H1 (cell line): ENCODE measurements around the gene CCDC74A. TPM values are rescaled to one million over a fixed set of nuclear protein-coding genes. Genes with fewer than 3 reads are reported as not detected.
"Not testable (repeated sequence)": the region's sequence is repeated elsewhere in the genome, so short reads cannot be mapped to it uniquely, and the experiment has no call there.

Source experiments
- CTCF ChIA-PET: fragments of 300-600 bp; sonication (Branson Sonifier 250); formaldehyde crosslinking; loops from one replicate; lab custom pipeline; 2021; ENCODE audit not compliant: partially characterized antibody; lab: Charles Lee
- POLR2A ChIA-PET: fragments of 300-600 bp; sonication (Branson Sonifier 250); formaldehyde crosslinking; loops from one replicate; lab custom pipeline; 2021; ENCODE audit warnings: inconsistent platforms; ENCODE audit not compliant: partially characterized antibody; lab: Charles Lee
- DNase-seq, 2 experiments: peaks; one replicate each; pipeline versions ENCODE4 v3.0.0 to v3.0.0-alpha.2; 2010 to 2022; ENCODE audit warnings: low spot score in 2 of 2, low read depth in 1 of 2, mixed read lengths in 1 of 2
- FAIRE-seq: peaks from 2 replicates; lab custom pipeline; 2011; peaks lifted over from hg19 to GRCh38; lab: Jason Lieb, UNC
- H2AFZ ChIP-seq: 2 replicates; pipeline ENCODE4 v1.8.1; 2012; ENCODE audit warnings: low read length, inconsistent platforms
- H2AK5ac ChIP-seq: 2 replicates; pipeline ENCODE4 v1.6.1; 2013; ENCODE audit warnings: low read depth, low read length
- H2BK120ac ChIP-seq: replicated peaks from 2 replicates; pipeline ENCODE3; 2013; ENCODE audit warnings: low read depth, low read length, inconsistent platforms
- H2BK12ac ChIP-seq: 2 replicates; pipeline ENCODE4 v1.6.1; 2013; ENCODE audit warnings: low read depth, low read length
- H2BK15ac ChIP-seq: 2 replicates; pipeline ENCODE4 v1.6.1; 2013; ENCODE audit warnings: low read length
- H2BK20ac ChIP-seq: 2 replicates; pipeline ENCODE4 v1.6.1; 2013; ENCODE audit warnings: low read length
- H2BK5ac ChIP-seq: 2 replicates; pipeline ENCODE4 v1.6.1; 2013; ENCODE audit warnings: low read depth, low read length
- H3K14ac ChIP-seq: 2 replicates; pipeline ENCODE4 v1.6.1; 2013; ENCODE audit warnings: inconsistent platforms; ENCODE audit not compliant: insufficient read length
- H3K18ac ChIP-seq: 2 replicates; pipeline ENCODE4 v1.6.1; 2013; ENCODE audit warnings: low read length; ENCODE audit errors: extremely low read depth
- H3K23ac ChIP-seq: 2 replicates; pipeline ENCODE4 v1.6.1; 2013; ENCODE audit warnings: inconsistent platforms; ENCODE audit not compliant: insufficient read length
- H3K23me2 ChIP-seq: 2 replicates; pipeline ENCODE4 v1.6.1; 2013; ENCODE audit warnings: low read depth, low read length
- H3K27ac ChIP-seq: 2 replicates; pipeline ENCODE4 v1.6.1; 2011; ENCODE audit warnings: low read depth, low read length, inconsistent platforms
- H3K27me3 ChIP-seq, 4 experiments: replicated peaks in 1 of 4; 1 replicate in 1 of 4; 2 replicates in 3 of 4; pipeline versions ENCODE4 v1.6.1 to v1.8.1; 2011 to 2013; ENCODE audit warnings: low read length in 3 of 4, mild to moderate bottlenecking in 3 of 4, inconsistent platforms in 2 of 4, mixed read lengths in 2 of 4, moderate library complexity in 1 of 4; ENCODE audit not compliant: control insufficient read depth in 3 of 4, insufficient read depth in 3 of 4; ENCODE audit errors: extremely low read depth in 1 of 4
- H3K36me3 ChIP-seq, 4 experiments: 2 replicates each; pipeline versions ENCODE4 v1.6.1 to v1.8.1; 2011 to 2013; ENCODE audit warnings: mild to moderate bottlenecking in 4 of 4, low read length in 3 of 4, moderate library complexity in 2 of 4, control low read depth in 1 of 4, inconsistent platforms in 1 of 4; ENCODE audit not compliant: insufficient read depth in 4 of 4, control insufficient read depth in 2 of 4
- H3K4ac ChIP-seq: replicated peaks from 2 replicates; pipeline ENCODE3; 2013; ENCODE audit warnings: low read length, low read depth, mixed read lengths, inconsistent platforms; ENCODE audit not compliant: insufficient read length
- H3K4me1 ChIP-seq, 4 experiments: replicated peaks in 1 of 4; 1 replicate in 1 of 4; 2 replicates in 3 of 4; pipeline versions ENCODE4 v1.6.1 to v1.8.1; 2011 to 2013; ENCODE audit warnings: low read length in 3 of 4, inconsistent platforms in 2 of 4, mixed read lengths in 1 of 4; ENCODE audit not compliant: insufficient read depth in 4 of 4, control insufficient read depth in 3 of 4
- H3K4me2 ChIP-seq, 2 experiments: 2 replicates each; pipeline versions ENCODE4 v1.6.1 to v1.8.1; 2011 to 2013; ENCODE audit warnings: low read depth in 2 of 2, low read length in 2 of 2, control low read depth in 1 of 2, inconsistent platforms in 1 of 2, mild to moderate bottlenecking in 1 of 2; ENCODE audit not compliant: insufficient read depth in 1 of 2
- H3K4me3 ChIP-seq, 4 experiments: fragments of 200-600, 300-600 bp in 1 of 4; sonication (generic), shearing (Covaris generic), sonication (Bioruptor Twin) in 1 of 4; 2 replicates each; pipeline versions ENCODE4 v1.5.1 to v1.8.1; 2011 to 2016; ENCODE audit warnings: low read length in 4 of 4, low read depth in 3 of 4, control low read depth in 2 of 4, inconsistent platforms in 2 of 4, mild to moderate bottlenecking in 2 of 4, mixed read lengths in 1 of 4, moderate library complexity in 1 of 4; ENCODE audit not compliant: insufficient read depth in 2 of 4; ENCODE audit errors: extremely low read depth in 1 of 4
- H3K56ac ChIP-seq: replicated peaks from 2 replicates; pipeline ENCODE3; 2013; ENCODE audit warnings: low read depth, mild to moderate bottlenecking, mixed read lengths, low read length, inconsistent platforms; ENCODE audit not compliant: insufficient read length
- H3K79me1 ChIP-seq: 2 replicates; pipeline ENCODE4 v1.6.1; 2013; ENCODE audit warnings: low read depth, low read length, control low read depth
- H3K79me2 ChIP-seq, 2 experiments: 2 replicates each; pipeline versions ENCODE4 v1.6.1 to v1.8.1; 2012 to 2013; ENCODE audit warnings: low read length in 2 of 2, mild to moderate bottlenecking in 2 of 2, inconsistent platforms in 1 of 2; ENCODE audit not compliant: insufficient read depth in 2 of 2, control insufficient read depth in 1 of 2
- H3K9ac ChIP-seq, 4 experiments: replicated peaks in 1 of 4; 1 replicate in 1 of 4; 2 replicates in 3 of 4; pipeline versions ENCODE4 v1.6.1 to v1.8.1; 2011 to 2013; ENCODE audit warnings: low read depth in 3 of 4, low read length in 3 of 4, control low read depth in 2 of 4, mild to moderate bottlenecking in 2 of 4, moderate library complexity in 2 of 4, inconsistent platforms in 1 of 4; ENCODE audit errors: extremely low read depth in 1 of 4
- H3K9me3 ChIP-seq, 2 experiments: 2 replicates each; pipeline versions ENCODE4 v1.6.1 to v1.8.1; 2012 to 2013; ENCODE audit warnings: mild to moderate bottlenecking in 2 of 2, moderate library complexity in 2 of 2, control low read depth in 1 of 2, inconsistent platforms in 1 of 2, low read depth in 1 of 2, low read length in 1 of 2, mixed read lengths in 1 of 2; ENCODE audit not compliant: insufficient read depth in 2 of 2
- H4K20me1 ChIP-seq, 2 experiments: replicated peaks in 1 of 2; 2 replicates each; pipeline versions ENCODE3 to v1.8.1; 2011 to 2013; ENCODE audit warnings: inconsistent platforms in 2 of 2, low read length in 2 of 2, mild to moderate bottlenecking in 1 of 2; ENCODE audit not compliant: insufficient read depth in 2 of 2, control insufficient read depth in 1 of 2
- H4K5ac ChIP-seq: 2 replicates; pipeline ENCODE4 v1.6.1; 2013; ENCODE audit warnings: low read length, low read depth, mixed read lengths, inconsistent platforms; ENCODE audit not compliant: insufficient read length
- H4K8ac ChIP-seq: 2 replicates; pipeline ENCODE4 v1.8.0; 2013; ENCODE audit warnings: mild to moderate bottlenecking, moderate library complexity, low read length, inconsistent platforms; ENCODE audit not compliant: insufficient read depth; ENCODE audit errors: extremely low read depth
- H4K91ac ChIP-seq: replicated peaks from 2 replicates; pipeline ENCODE3; 2013; ENCODE audit warnings: low read length, mixed read lengths, inconsistent platforms; ENCODE audit not compliant: insufficient read length
- JUND ChIP-seq: IDR thresholded peaks from 2 replicates; pipeline ENCODE4 v1.6.1; 2011; ENCODE audit warnings: mild to moderate bottlenecking, improper control_type of control experiment, low read length
- KDM4A ChIP-seq: IDR thresholded peaks from one replicate; pipeline ENCODE4 v1.7.1; 2012; ENCODE audit warnings: low read depth, mild to moderate bottlenecking, moderate library complexity, low read length, inconsistent platforms; ENCODE audit not compliant: severe bottlenecking
- MAX ChIP-seq: IDR thresholded peaks from 2 replicates; pipeline ENCODE4 v1.6.1; 2012; ENCODE audit warnings: inconsistent platforms
- NRF1 ChIP-seq: IDR thresholded peaks from 2 replicates; pipeline ENCODE4 v1.6.1; 2011; ENCODE audit warnings: mild to moderate bottlenecking, low read depth, low read length, improper control_type of control experiment
- WGBS, 2 experiments: shearing (Covaris generic) in 1 of 2; methylation state at CpG; one replicate each; pipeline versions ENCODE4 v1.1.6 to v1.1.7; 2013 to 2015; ENCODE audit warnings: low lambda C conversion rate in 2 of 2, mixed read lengths in 2 of 2, inconsistent platforms in 1 of 2, low coverage in 1 of 2, missing lambda C conversion rate in 1 of 2; ENCODE audit not compliant: insufficient replicate concordance in 2 of 2, insufficient coverage in 1 of 2, insufficient read length in 1 of 2; ENCODE audit errors: extremely low coverage in 1 of 2, missing lambda C conversion rate in 1 of 2; 5-methylcytosine and 5-hydroxymethylcytosine counted together
- polyA plus RNA-seq, 7 experiments: library from polyadenylated mRNA; depleted of rRNA in 3 of 7; stranded (reverse) in 5 of 7; unstranded in 2 of 7; fragments of >200 nt in 5 of 7; fragments of 200-250 nt in 2 of 7; gene quantifications; 1 replicate in 5 of 7; 2 replicates in 1 of 7; 4 replicates in 1 of 7; pipeline versions ENCODE4 v1.2.1 to v1.2.3, GENCODE V29; 2011 to 2013; ENCODE audit warnings: missing spikeins in 2 of 7, mixed read lengths in 2 of 7
- total RNA-seq: library from RNA; stranded (reverse); fragmentation: NEBNext Ultra II Directional; extraction: Animal tissue kit (Norgen Biotek cat#: 25700); gene quantifications from 2 replicates; pipeline ENCODE4 v1.2.1, GENCODE V29; 2021

Gene CCDC74A
- total and polyA plus RNA-seq, 2 of the 8 experiments (the other 6 are each of a cell fraction or from before 2014, with no cell fraction given): 18.1 to 21.0 TPM

GRCh38 chr2:131521961-131522781 lies 5.5 kb upstream of the CCDC74A start (continued):
- no peak for TF ChIP-seq JUND
- TF ChIP-seq KDM4A: no peak
- no peak for TF ChIP-seq NRF1
- TF ChIP-seq MAX: peak; percentile 52; the same call in 1 of the 2 replicates

- H4K5ac ChIP-seq, H3K14ac ChIP-seq, H3K4me3 ChIP-seq, H4K91ac ChIP-seq, H4K8ac ChIP-seq, H4K20me1 ChIP-seq, H2AFZ ChIP-seq, H3K27me3 ChIP-seq, H3K9ac ChIP-seq, H3K79me2 ChIP-seq, H2BK20ac ChIP-seq, H3K27ac ChIP-seq, H2BK15ac ChIP-seq, H3K56ac ChIP-seq, H3K4ac ChIP-seq, H3K9me3 ChIP-seq, H3K36me3 ChIP-seq, H3K4me1 ChIP-seq, H3K18ac ChIP-seq, DNase-seq, H3K4me2 ChIP-seq, H3K23ac ChIP-seq, H2BK5ac ChIP-seq, H2BK12ac ChIP-seq, FAIRE-seq, H3K23me2 ChIP-seq, H2AK5ac ChIP-seq, H2BK120ac ChIP-seq, POLR2A ChIA-PET, H3K79me1 ChIP-seq: not testable (repeated sequence)
- 92% methylated on average over 2 of the region's 2 CpGs; no CpG with 5 or more reads in 1 of the 2 experiments for WGBS, 2 experiments
- CTCF ChIA-PET: interaction anchor here (1.7 kb wide), 1 partner anchor 114 kb away, joined by 4 read pairs; no protein-coding TSS in a partner anchor
Observed at GRCh38 chr2:131525256-131525655, 2.4 kb upstream of the CCDC74A start.
